Stimulated activated CD4-positive, alpha-beta T cell treated with anti-CD3 and anti-CD28 coated beads, Interleukin-1b, Interleukin-23, amount 100 ng/mL, for 24 hours (primary cell): ENCODE results near the gene HUWE1.
"Not testable (repeated sequence)": the region's sequence is repeated elsewhere in the genome, so short reads cannot be mapped to it uniquely, and the experiment has no call there.

ENCODE experiments used
- DNase-seq, 4 experiments: peaks; one replicate each; pipeline ENCODE4 v3.0.0-alpha.2; 2020; ENCODE audit warnings: low read depth in 4 of 4, low spot score in 1 of 4

HUWE1 gene

GRCh38 chrX:53538781-53539180 is 147.7 kb downstream of the HUWE1 start:
- DNase-seq: no peak

GRCh38 chrX:53531255-53531966 is 155.1 kb downstream of the HUWE1 start:
- not testable (repeated sequence) for DNase-seq

- no peak for DNase-seq
Measured at GRCh38 chrX:53526999-53527398, 159.5 kb downstream of the HUWE1 start.

GRCh38 chrX:53511322-53511721 is 175.2 kb downstream of the HUWE1 start:
- DNase-seq: no peak

DNA sequence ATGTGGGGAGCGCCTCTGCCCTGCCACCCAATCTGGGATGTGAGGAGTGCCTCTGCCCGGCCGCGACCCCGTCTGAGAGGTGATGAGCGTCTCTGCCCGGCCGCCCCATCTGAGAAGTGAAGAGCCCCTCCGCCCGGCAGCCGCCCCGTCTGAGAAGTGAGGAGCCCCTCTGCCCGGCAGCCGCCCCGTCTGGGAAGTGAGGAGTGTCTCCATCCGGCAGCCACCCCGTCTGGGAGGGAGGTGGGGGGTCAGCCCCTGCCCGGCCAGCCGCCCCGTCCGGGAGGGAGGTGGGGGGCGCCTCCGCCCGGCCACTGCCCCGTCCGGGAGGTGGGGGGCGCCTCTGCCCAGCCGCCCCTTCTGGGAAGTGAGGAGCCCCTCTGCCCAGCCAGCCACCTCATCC is 182.5 kb downstream of the HUWE1 start:
- DNase-seq: not testable (repeated sequence)

- no peak for DNase-seq
Measured at GRCh38 chrX:53494436-53494835, 192.1 kb downstream of the HUWE1 start.

DNA sequence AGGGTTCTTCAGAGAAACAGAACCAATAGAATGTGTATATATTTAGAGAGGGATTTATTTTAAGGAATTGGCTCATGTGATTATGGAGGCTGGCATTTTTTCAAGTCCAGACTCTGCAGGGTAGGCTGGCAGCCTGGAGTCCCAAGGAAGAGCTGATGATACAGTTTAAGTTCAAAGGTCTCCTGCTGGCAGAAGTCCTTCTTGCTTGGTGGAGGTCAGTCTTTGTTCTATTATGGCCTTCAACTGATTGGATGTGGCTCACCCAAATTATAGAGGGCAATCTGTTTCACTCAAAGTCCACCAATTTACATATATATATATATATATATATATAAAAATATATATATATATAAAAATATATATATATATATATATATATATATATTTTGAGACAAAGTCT is 200.2 kb downstream of the HUWE1 start:
- no peak for DNase-seq

GRCh38 chrX:53483838-53484405 is 202.6 kb downstream of the HUWE1 start:
- DNase-seq: no peak

DNA sequence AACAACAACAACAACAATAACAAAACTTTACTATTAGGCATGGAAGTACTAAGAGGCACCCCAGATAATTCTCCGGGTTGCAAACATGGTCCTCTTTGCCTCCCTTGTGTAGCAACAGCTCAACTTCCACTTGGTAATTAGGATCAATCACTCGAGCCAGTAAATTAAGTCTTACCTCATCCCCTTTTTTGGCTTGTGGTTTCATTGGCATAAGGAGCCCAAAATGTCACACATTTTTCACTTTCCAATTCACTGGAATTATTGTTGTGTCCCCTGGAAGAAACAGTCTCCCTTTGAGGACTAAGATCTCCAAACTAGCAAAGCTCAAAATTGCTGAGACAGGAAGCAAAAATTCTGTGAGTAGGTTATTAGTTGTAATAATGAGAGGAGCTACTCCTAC is 203.1 kb downstream of the HUWE1 start:
- DNase-seq: no peak
